NCI-H187 (cell line): ENCODE data around the gene KRTAP10-5.
"Not testable (repeated sequence)": the region's sequence is repeated elsewhere in the genome, so short reads cannot be mapped to it uniquely, and the experiment has no call there.

Source experiments
- DNase-seq, 2 experiments: peaks; one replicate each; lab custom pipeline; 2025; lab: John Stamatoyannopoulos, UW

The KRTAP10-5 gene

GRCh38 chr21:44580231-44580821 is at the start of gene KRTAP10-5:
Gene KRTAP10-5, minus strand, starts transcription at chr21:44580604. Its CDS starts 26 bp downstream, at chr21:44580578.
- DNase-seq, result not testable (repeated sequence)

GRCh38 chr21:44628707-44629391 is 48.4 kb upstream of the KRTAP10-5 start:
- DNase-seq, result no peak

DNA sequence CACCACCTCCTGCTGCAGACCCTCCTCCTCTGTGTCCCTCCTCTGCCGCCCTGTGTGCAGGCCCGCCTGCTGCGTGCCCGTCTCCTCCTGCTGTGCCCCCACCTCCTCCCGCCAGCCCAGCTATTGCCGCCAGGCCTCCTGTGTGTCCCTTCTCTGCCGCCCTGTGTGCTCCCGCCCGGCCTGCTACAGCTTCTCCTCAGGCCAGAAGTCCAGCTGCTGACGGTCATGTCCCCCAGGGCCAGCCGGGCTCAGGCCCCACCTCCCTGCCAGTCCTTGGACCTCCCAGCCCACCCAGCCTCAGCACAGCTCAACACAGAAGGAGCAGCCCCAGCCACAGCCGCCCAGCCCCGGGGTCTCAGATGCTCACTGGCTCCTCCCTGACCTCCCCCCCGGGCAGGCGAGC is 47.4 kb upstream of the KRTAP10-5 start:
- DNase-seq, result not testable (repeated sequence)

DNA sequence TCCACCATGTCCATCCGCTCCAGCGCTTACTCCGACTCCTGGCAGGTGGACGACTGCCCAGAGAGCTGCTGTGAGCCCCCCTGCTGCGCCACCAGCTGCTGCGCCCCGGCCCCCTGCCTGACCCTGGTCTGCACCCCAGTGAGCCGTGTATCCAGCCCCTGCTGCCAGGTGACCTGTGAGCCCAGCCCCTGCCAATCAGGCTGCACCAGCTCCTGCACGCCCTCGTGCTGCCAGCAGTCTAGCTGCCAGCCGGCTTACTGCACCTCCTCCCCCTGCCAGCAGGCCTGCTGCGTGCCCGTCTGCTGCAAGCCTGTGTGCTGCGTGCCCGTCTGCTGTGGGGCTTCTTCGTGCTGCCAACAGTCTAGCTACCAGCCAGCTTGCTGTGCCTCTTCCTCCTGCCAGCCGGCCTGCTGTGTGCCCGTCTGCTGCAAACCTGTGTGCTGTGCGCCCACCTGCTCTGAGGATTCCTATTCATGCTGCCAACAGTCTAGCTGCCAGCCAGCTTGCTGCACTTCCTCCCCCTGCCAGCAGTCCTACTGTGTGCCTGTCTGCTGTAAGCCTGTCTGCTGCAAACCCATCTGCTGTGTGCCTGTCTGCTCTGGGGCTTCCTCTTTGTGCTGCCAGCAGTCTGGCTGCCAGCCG is 46.9 kb upstream of the KRTAP10-5 start:
- not testable (repeated sequence) for DNase-seq

DNA sequence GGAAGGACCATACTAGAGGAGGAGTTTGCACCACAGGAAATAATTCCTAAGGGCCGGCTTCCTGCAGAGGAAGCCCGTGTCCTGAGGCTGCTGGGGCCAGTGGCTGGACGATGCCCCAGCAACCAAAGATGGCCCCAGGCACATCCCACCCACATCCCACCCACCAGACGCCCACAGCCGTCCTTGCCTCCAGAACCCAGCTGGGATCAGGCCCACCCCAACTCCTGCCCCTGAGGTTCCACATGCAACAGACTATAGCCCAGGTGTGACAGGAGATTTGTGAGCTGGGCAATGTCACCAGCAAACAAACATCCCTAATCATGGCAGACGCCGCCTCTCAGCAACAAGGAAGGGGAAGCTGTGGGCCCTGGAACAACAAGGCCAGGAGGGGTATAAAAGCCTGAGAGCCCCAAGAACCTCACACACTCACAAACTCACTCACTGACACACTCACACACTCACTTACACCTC is 46.3 kb upstream of the KRTAP10-5 start, which contains the start of gene KRTAP10-9:
Gene KRTAP10-9, plus strand, starts transcription at position 421 of the 471 bp plus-strand sequence. CDS start 79 bp downstream, outside the sequence.
- no peak for DNase-seq

- no peak for DNase-seq
Observed at GRCh38 chr21:44626262-44626661, 45.9 kb upstream of the KRTAP10-5 start.

GRCh38 chr21:44625756-44626155 is 45.4 kb upstream of the KRTAP10-5 start:
- no peak for DNase-seq

DNA sequence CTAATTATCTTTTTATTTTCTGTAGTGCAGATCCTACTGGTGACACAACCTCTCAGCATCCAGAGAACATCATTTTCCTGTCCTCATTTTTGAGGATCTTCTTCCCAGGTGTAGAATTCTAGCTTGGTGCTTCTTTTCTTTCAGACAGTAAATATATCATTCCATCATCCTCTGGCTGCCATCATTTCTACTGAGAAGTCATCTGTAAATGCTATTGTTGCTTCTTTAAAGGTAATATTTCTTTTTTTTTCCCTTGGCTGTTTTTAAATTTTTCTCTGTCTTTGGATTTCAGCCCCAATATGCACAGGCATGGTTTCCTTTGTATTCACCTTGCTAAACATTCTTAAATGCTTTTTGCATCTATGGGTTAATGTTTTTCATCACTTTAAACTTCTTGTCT is 43.2 kb upstream of the KRTAP10-5 start:
- DNase-seq, result no peak

DNA sequence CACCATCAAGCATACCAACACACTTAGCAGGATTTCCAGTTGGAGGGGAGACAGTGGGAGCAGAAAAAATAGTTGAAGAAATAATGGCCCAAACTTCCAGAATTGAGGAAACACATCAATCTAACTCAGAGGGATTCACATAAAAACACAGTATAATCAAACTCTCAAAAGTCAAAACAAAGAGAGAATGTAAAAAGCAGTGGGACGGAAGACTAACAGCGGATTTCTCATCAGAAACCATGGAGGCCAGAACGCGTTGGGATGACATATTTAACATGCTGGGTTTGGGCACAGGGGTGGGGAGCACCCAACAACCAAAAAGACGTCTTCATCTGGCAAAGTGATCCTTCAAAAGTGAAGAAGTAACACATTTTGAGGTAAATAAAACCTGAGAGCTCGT is 39.5 kb upstream of the KRTAP10-5 start:
- DNase-seq, result no peak

DNA sequence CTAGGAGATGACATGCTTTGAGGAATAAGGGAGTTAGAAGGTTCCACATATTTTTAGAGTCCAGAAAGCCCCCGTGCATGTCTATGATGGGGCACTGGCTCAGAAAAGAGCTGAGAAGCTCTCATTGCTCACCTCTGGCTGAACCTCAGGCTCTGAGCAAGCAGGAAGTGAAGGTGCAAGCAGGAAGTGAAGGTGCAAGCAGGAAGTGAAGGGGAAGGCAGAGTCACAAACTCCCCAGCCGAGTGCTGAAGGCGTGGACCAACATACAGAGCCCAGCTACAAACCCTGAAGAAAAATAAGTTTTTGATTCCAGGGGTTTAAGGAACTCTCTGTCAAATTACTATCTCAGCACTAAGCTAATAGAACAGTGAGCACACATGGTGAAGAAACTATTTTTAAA is 38.5 kb upstream of the KRTAP10-5 start:
- no peak for DNase-seq

DNA sequence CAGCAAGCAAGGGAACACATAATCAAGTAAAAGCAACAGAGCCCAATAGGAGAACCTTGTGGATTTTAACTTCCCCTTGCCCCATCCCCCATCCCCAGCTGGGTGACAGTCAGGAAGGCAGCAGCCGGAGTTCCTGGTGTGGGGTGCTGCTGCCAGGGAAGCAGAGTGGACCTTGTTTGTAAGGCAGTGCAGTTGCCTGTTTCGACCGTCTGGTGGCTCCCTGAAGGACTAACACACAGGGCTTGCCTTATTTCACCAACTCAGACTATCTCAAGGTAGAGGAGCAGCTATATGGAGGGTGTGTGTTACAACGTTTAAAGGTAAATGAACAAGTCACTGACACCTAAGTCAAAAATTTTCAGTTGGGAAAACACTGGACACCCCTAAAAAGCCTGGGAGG is 38.1 kb upstream of the KRTAP10-5 start:
- no peak for DNase-seq

- DNase-seq, result no peak
Observed at GRCh38 chr21:44617071-44617501, 36.7 kb upstream of the KRTAP10-5 start.

DNA sequence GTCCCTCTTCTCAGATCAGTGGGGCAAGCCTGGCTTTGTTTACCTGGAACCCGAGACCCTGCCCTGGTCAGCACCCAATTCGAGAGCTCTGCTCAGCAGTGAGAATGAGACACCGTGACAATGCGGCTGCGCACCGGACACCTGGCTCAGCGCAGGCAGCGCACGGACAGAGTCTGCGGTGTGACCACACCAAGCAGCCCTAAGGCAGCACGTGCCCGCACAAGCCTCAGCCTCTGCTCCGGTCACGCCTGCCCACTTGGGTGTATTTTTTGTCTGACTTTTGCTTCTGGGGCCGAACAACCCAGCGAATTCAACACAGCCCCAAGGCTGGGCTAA is 36.2 kb upstream of the KRTAP10-5 start:
- no peak for DNase-seq

GRCh38 chr21:44615911-44616590 is 35.6 kb upstream of the KRTAP10-5 start:
- DNase-seq, result no peak

DNA sequence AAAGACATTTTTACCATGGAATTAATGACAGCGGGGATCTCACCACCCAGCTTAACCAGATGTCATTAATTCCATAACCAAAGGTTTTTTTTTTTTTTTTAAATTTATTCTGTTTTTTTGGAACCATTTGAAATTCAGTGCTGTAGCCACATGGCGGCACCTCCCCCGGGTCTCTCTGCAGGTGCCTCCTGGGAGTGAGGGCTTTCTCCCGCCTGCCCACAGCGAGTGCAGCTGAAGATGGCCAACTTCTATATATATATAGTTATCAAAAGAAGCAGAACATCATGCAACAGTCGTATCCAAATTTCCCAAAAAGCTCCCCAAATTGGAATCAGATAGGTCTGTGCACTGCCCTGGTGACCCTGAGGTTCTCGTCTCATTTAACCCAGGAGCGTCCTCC is 35.1 kb upstream of the KRTAP10-5 start:
- no peak for DNase-seq

GRCh38 chr21:44614961-44615391 is 34.6 kb upstream of the KRTAP10-5 start:
- DNase-seq, result no peak

DNA sequence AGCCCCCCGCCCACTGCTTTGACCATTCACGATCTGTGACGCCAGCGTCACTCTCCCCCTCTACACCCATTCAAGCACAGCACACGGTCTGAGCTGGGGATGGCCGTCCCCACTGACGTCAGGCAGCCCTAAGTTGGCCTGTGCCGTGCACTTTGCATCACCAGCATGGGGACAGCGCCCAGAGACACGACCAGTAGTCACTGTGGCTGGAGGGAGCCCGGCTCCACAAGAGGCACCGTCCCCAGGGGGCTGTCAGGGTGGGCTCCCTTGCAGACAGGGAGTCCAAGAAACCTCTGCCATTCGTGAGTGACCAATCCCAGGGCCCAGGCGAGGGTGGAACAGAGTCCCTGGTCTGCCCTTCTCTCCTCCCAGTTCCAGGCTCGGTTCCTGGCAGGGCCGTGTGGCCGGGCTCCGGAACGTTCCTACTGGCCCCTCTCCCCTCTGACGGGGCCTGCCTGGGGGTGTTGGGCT is 33.8 kb upstream of the KRTAP10-5 start:
- no peak for DNase-seq

GRCh38 chr21:44613386-44614155 is 33.2 kb upstream of the KRTAP10-5 start:
- no peak for DNase-seq

- no peak for DNase-seq
Observed at GRCh38 chr21:44612669-44613229, 32.3 kb upstream of the KRTAP10-5 start.

- no peak for DNase-seq
Observed at GRCh38 chr21:44612029-44612486, 31.7 kb upstream of the KRTAP10-5 start, which contains the start of gene KRTAP10-8. Gene KRTAP10-8, plus strand, starts transcription at chr21:44612079. Its CDS starts 22 bp downstream, at chr21:44612101.

GRCh38 chr21:44611551-44611950 is 31.1 kb upstream of the KRTAP10-5 start:
- no peak for DNase-seq
